ENCODE data around the gene ITGA2. TPM values are rescaled to one million over a fixed set of nuclear protein-coding genes. Genes with fewer than 3 reads are reported as not detected.
A peak's percentile ranks its signal among the peaks of the same experiment; 100 is the strongest.

Gene ITGA2
- total RNA-seq (2022), result 13.6 and 19.3 TPM in 2 replicates
- percentile 76 among the genes with signal in this experiment for Bru-seq, nascent RNA
- percentile 66 among the genes with signal in this experiment for BruChase-seq, experiment 1, labeled RNA remaining after a 2-hour chase
- BruChase-seq, experiment 2, labeled RNA remaining after a 6-hour chase, result percentile 72 among the genes with signal in this experiment
- long read RNA-seq, full-length matches to known transcripts, result 1 of 14 reads
- long read RNA-seq, partial matches to known transcripts, result 2 of 14 reads
- long read RNA-seq, other reads (novel, unspliced or antisense), result 11 of 14 reads

GRCh38 chr5:52989025-52989780 lies at the start of gene ITGA2:
TSS of gene ITGA2 (plus strand) at chr5:52989352. CDS start at chr5:52989469, 117 bp downstream.
- peak within 1 kb of the TSS; percentile 85 for H3K4me3 Mint-ChIP-seq (ENCODE audit: unreplicated experiment)

GRCh38 chr5:52943285-52943684 lies 45.9 kb upstream of the ITGA2 start:
- no TSS peak for BruUV-seq (replicated peaks)
- Mint-ChIP-seq H3K27me3 (ENCODE audit: insufficient read depth, unreplicated experiment) (no peaks in the 10 kb centered on the region), H3K9me3 (ENCODE audit: unreplicated experiment) (no peaks in the 10 kb centered on the region), H3K4me3 (ENCODE audit: unreplicated experiment) (no peak overlapping the region), H3K27ac (ENCODE audit: unreplicated experiment) (no peak overlapping the region), H3K4me1 (ENCODE audit: low read depth, unreplicated experiment) (peaks cover under 1% of the 10 kb centered on the region), H3K36me3 (ENCODE audit: insufficient read depth, unreplicated experiment) (no peaks in the 10 kb centered on the region)
- intact Hi-C loops (cut with micrococcal nuclease; ENCODE audit: unreplicated experiment), result no loop called here
- no peak for DNase-seq
- TF ChIP-seq CTCF (IDR thresholded peaks at IDR 0.05; ENCODE audit: insufficient read depth in 1 of 2, low read depth in 1 of 2, low read length in 1 of 2, severe bottlenecking in 1 of 2, unreplicated experiment in 1 of 2), result no peak
- H3K27me3 ChIP-seq (replicated peaks; ENCODE audit: control insufficient read depth, insufficient read depth, low read length), result no peaks in the 10 kb centered on the region
- peaks cover 27% of the 10 kb centered on the region for H3K4me1 ChIP-seq
- H3K36me3 ChIP-seq (ENCODE audit: control insufficient read depth, insufficient read depth, low read length), result no peaks in the 10 kb centered on the region
- ChIA-PET CTCF (no interaction called here), POLR2A (no interaction called here)
- H3K9me3 ChIP-seq, result peaks cover 3% of the 10 kb centered on the region
- no peak overlapping the region for H3K4me3 ChIP-seq (ENCODE audit: low read depth, low read length)

More at GRCh38 chr5:52989025-52989780, at the start of gene ITGA2:
- no peaks in the 10 kb centered on the region for H3K36me3 ChIP-seq (ENCODE audit: control insufficient read depth, insufficient read depth, low read length)
- H3K4me1 ChIP-seq, result peaks cover 22% of the 10 kb centered on the region
- no peaks in the 10 kb centered on the region for H3K9me3 ChIP-seq
- H3K4me3 ChIP-seq (ENCODE audit: low read depth, low read length), result peak within 1 kb of the TSS; percentile 56
- peak within 1 kb of the TSS; percentile 60 for H3K27ac Mint-ChIP-seq (ENCODE audit: unreplicated experiment)
- no peak for TF ChIP-seq CTCF (IDR thresholded peaks at IDR 0.05; ENCODE audit: insufficient read depth in 1 of 2, low read depth in 1 of 2, low read length in 1 of 2, severe bottlenecking in 1 of 2, unreplicated experiment in 1 of 2)
- no peaks in the 10 kb centered on the region for H3K27me3 Mint-ChIP-seq (ENCODE audit: insufficient read depth, unreplicated experiment)
- H3K4me1 Mint-ChIP-seq (ENCODE audit: low read depth, unreplicated experiment), result peaks cover 34% of the 10 kb centered on the region
- DNase-seq, result peak; percentile 79 to 86
- POLR2A ChIA-PET, result no interaction called here
- no peaks in the 10 kb centered on the region for H3K27me3 ChIP-seq (replicated peaks; ENCODE audit: control insufficient read depth, insufficient read depth, low read length)
- BruUV-seq (replicated peaks), result no TSS peak
- CTCF ChIA-PET, result interaction anchor here (0.6 to 2.7 kb wide), 5 partner anchors 8 to 74 kb away, joined by 3 to 22 read pairs (median 5); no protein-coding TSS in a partner anchor
- no peaks in the 10 kb centered on the region for H3K9me3 Mint-ChIP-seq (ENCODE audit: unreplicated experiment)
- peaks cover 16% of the 10 kb centered on the region for H3K36me3 Mint-ChIP-seq (ENCODE audit: insufficient read depth, unreplicated experiment)
- intact Hi-C loops (cut with micrococcal nuclease; ENCODE audit: unreplicated experiment), result loop anchor here (1.0 to 5.0 kb wide), 5 partner anchors 36 to 202 kb away; partner anchors contain the start of genes ITGA1 and PELO

GRCh38 chr5:52943808-52944207 lies 45.3 kb upstream of the ITGA2 start:
- no TSS peak for BruUV-seq (replicated peaks)
- TF ChIP-seq CTCF (IDR thresholded peaks at IDR 0.05; ENCODE audit: insufficient read depth in 1 of 2, low read depth in 1 of 2, low read length in 1 of 2, severe bottlenecking in 1 of 2, unreplicated experiment in 1 of 2), result no peak
- no peaks in the 10 kb centered on the region for H3K36me3 Mint-ChIP-seq (ENCODE audit: insufficient read depth, unreplicated experiment)
- intact Hi-C loops (cut with micrococcal nuclease; ENCODE audit: unreplicated experiment), result no loop called here
- Histone ChIP-seq H3K9me3 (peaks cover 3% of the 10 kb centered on the region), H3K4me1 (peaks cover 27% of the 10 kb centered on the region), H3K36me3 (ENCODE audit: control insufficient read depth, insufficient read depth, low read length) (no peaks in the 10 kb centered on the region), H3K27me3 (replicated peaks; ENCODE audit: control insufficient read depth, insufficient read depth, low read length) (no peaks in the 10 kb centered on the region), H3K4me3 (ENCODE audit: low read depth, low read length) (no peak overlapping the region)
- no peaks in the 10 kb centered on the region for H3K9me3 Mint-ChIP-seq (ENCODE audit: unreplicated experiment)
- POLR2A ChIA-PET, result no interaction called here
- no peak overlapping the region for H3K27ac Mint-ChIP-seq (ENCODE audit: unreplicated experiment)
- CTCF ChIA-PET, result no interaction called here
- DNase-seq, result no peak
- H3K27me3 Mint-ChIP-seq (ENCODE audit: insufficient read depth, unreplicated experiment), result no peaks in the 10 kb centered on the region
- H3K4me1 Mint-ChIP-seq (ENCODE audit: low read depth, unreplicated experiment), result peaks cover 6% of the 10 kb centered on the region
- no peak overlapping the region for H3K4me3 Mint-ChIP-seq (ENCODE audit: unreplicated experiment)

Measured in Caco-2 (cell line).